Tibial artery (tissue), 4 donors: ENCODE results near the gene SQSTM1.

Experiments
- DNase-seq, 2 donors: peaks; one replicate each; pipeline ENCODE4 v3.0.0-alpha.2; 2019
- H3K27ac ChIP-seq, 2 donors: fragments of 200-600 bp; sonication (generic) in 1 of 2; 1 replicate in 1 of 2; 2 replicates in 1 of 2; pipeline ENCODE4 v1.5.1; 2018 to 2019; ENCODE audit warnings: mild to moderate bottlenecking in 1 of 2
- H3K27me3 ChIP-seq, 2 donors: fragments of 200-600 bp; sonication (generic) in 1 of 2; one replicate each; pipeline versions ENCODE4 v1.5.1 to v1.6.0; 2016 to 2019
- H3K36me3 ChIP-seq, 3 donors: fragments of 200-600 bp; sonication (generic) in 2 of 3; one replicate each; pipeline ENCODE4 v1.5.1; 2016 to 2019; ENCODE audit warnings: mild to moderate bottlenecking in 2 of 3
- H3K4me1 ChIP-seq, 4 donors: fragments of 200-600 bp; sonication (generic) in 2 of 4; 1 replicate in 3 of 4; 2 replicates in 1 of 4; pipeline ENCODE4 v1.5.1; 2016 to 2019
- H3K4me3 ChIP-seq, 2 donors: fragments of 200-600 bp; sonication (generic) in 1 of 2; 1 replicate in 1 of 2; 2 replicates in 1 of 2; pipeline ENCODE4 v1.5.1; 2018 to 2019; ENCODE audit warnings: mild to moderate bottlenecking in 2 of 2
- H3K9me3 ChIP-seq, 3 donors: fragments of 200-600 bp; sonication (generic) in 1 of 3; one replicate each; pipeline ENCODE4 v1.5.1; 2016 to 2019
- intact Hi-C: fragments of 100-400 bp; cut with DNase I; formaldehyde crosslinking; loops from one replicate; pipeline ENCODE4 v1.15.0; 2023; ENCODE audit warnings: low total_unique reads
- TF ChIP-seq, protein P1 (sequence below), 2 experiments: fragments of 200-600 bp in 1 of 2; fragments of 450-650 bp in 1 of 2; IDR thresholded peaks; one replicate each; pipeline ENCODE4 v1.5.1; 2017 to 2019; ENCODE audit warnings: antibody characterized with exemption in 2 of 2, mild to moderate bottlenecking in 1 of 2, moderate library complexity in 1 of 2

Gene SQSTM1

DNA sequence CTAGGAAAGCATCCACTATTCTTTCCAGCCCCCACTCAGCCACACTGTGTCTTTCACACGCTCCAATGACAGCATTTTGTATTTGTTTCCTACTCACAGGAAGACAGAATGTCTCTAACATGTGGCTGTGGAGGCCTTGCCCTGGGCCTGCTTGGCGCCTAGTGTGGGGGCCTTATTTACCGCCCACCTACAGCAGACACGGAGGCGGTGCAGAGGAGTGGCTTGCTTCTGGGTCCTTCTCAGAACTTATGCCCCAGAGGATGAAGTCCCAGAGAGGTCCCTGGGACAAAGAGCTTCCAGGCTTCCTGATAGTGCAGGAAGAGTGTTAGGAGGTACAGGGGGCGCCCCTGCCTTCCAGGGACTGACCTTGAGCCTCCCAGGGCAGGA lies 46.4 kb downstream of the SQSTM1 start:
- Histone ChIP-seq H3K4me3 (no peak overlapping the region), H3K9me3 (no peaks in the 10 kb centered on the region), H3K36me3 (peaks cover 41 to 98% (median 84%) of the 10 kb centered on the region in 3 donors), H3K27me3 (no peaks in the 10 kb centered on the region), H3K4me1 (no peaks in the 10 kb centered on the region), H3K27ac (no peak overlapping the region)
- TF ChIP-seq, protein P1, sequence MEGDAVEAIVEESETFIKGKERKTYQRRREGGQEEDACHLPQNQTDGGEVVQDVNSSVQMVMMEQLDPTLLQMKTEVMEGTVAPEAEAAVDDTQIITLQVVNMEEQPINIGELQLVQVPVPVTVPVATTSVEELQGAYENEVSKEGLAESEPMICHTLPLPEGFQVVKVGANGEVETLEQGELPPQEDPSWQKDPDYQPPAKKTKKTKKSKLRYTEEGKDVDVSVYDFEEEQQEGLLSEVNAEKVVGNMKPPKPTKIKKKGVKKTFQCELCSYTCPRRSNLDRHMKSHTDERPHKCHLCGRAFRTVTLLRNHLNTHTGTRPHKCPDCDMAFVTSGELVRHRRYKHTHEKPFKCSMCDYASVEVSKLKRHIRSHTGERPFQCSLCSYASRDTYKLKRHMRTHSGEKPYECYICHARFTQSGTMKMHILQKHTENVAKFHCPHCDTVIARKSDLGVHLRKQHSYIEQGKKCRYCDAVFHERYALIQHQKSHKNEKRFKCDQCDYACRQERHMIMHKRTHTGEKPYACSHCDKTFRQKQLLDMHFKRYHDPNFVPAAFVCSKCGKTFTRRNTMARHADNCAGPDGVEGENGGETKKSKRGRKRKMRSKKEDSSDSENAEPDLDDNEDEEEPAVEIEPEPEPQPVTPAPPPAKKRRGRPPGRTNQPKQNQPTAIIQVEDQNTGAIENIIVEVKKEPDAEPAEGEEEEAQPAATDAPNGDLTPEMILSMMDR (IDR thresholded peaks at IDR 0.05), result no peak
- no peak for DNase-seq
- intact Hi-C loops, result no loop called here

DNA sequence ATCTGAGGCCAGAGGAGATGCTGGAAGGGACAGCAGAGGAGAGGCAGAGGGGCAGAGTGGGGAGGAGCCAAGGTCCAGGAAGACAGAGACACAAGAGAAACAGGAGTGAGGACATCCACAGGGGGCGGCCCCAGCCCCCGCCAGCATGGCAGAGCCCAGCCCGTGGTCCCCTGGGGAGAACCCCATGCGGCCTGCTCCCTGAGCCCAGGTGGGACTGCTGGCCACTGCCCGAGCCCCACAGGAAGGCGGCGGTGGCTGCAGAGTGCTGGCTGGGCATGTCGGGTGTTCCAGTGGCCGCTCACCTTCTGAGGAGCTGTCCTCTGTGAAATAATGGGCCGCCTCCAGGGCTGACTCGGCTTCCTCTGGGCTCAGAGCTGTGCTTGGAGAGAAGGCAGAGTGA lies 46.8 kb downstream of the SQSTM1 start:
- intact Hi-C loops, result no loop called here
- TF ChIP-seq, protein P1 (IDR thresholded peaks at IDR 0.05), result no peak
- DNase-seq, result no peak
- no peaks in the 10 kb centered on the region for H3K9me3 ChIP-seq
- H3K27ac ChIP-seq, result no peak overlapping the region
- H3K4me1 ChIP-seq, result no peaks in the 10 kb centered on the region
- H3K36me3 ChIP-seq, result peaks cover 42 to 98% (median 84%) of the 10 kb centered on the region in 3 donors
- no peaks in the 10 kb centered on the region for H3K27me3 ChIP-seq
- no peak overlapping the region for H3K4me3 ChIP-seq

DNA sequence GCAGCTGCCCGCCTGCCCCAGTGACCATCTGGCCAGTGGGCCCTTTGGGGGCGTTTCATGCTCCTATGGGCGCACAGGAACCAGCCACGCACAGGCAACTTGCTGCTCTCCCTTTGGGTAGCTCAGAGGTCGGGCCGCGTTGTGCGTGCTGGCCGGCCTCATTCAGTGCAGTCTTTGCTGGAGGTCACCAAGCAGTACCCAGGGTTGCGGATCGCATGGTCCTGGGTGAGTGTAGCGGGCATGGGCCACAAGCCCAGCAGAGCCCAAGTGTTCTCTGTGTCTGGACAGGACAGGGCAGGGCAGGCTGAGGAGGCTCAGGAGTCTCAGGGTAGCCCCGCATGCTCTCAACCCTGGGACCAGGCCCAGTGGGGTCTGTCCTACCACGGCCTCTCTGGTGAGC lies 47.8 kb downstream of the SQSTM1 start:
- Histone ChIP-seq H3K9me3 (no peaks in the 10 kb centered on the region), H3K4me1 (no peaks in the 10 kb centered on the region), H3K27me3 (no peaks in the 10 kb centered on the region), H3K4me3 (no peak overlapping the region), H3K27ac (no peak overlapping the region), H3K36me3 (peaks cover 42 to 98% (median 84%) of the 10 kb centered on the region in 3 donors)
- no peak for DNase-seq
- intact Hi-C loops, result no loop called here
- TF ChIP-seq, protein P1 (IDR thresholded peaks at IDR 0.05), result no peak

DNA sequence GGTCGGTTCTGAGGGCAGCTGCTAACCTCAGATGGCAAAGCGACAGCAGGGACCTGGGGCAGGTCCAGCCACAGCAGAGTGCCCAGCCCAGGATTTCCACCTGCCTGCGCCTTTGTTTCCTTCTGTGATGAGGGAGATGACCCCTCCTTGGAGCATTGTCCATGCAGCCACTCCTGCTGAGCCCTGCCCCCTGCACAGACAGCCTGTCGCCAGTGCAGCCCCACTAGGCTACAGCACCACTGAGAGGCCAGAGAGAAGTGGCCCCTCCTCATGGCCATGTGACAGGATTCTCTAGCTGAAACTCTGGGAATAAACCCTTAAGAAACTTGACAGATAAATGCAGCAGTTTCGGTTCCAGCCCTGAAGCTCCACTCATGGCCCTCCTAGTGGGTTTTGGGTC lies 48.4 kb downstream of the SQSTM1 start:
- TF ChIP-seq, protein P1 (IDR thresholded peaks at IDR 0.05), result no peak
- intact Hi-C loops, result no loop called here
- DNase-seq, result no peak

DNA sequence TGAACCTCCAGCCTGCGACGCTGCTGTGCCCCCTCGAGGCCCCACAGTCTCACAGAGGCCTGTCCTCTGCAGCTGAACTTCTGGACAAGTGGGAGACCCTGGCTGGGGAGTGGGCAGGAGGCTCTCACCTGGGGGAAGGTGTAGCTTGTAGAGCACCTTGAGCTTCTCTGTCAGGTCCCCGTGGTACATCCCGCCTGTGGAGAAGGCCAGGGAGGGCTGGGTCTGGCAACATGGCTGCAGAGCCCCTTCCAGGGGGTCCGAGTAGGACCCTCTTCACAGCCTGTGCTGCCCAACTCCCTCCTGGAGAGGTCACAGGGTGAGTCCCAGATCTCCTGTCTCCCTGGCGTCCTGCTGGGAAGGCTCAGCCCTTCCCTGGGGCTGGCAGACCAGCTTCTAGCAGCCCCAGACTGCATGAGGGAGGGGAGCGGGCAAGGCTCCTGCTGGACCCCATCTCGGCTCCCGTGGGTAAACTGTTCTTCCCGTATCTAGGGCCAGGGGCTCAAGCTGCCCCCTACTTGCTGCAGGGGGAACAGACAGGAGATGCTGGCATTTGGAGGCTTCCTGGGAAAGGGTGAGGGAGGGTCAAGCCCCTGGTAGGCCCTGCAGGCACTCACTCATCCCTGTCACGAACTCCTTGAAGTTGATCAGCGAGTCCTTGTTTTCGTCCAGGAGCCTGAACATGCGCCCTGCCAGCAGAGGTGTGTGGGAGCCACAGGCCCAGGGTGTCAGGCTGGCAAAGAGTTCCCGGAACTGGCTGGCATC lies 49.1 kb downstream of the SQSTM1 start:
- TF ChIP-seq, protein P1 (IDR thresholded peaks at IDR 0.05), result no peak
- H3K27me3 ChIP-seq, result no peaks in the 10 kb centered on the region
- H3K9me3 ChIP-seq, result no peaks in the 10 kb centered on the region
- H3K4me1 ChIP-seq, result no peaks in the 10 kb centered on the region
- no peak overlapping the region for H3K27ac ChIP-seq
- DNase-seq, result no peak
- intact Hi-C loops, result no loop called here
- H3K4me3 ChIP-seq, result no peak overlapping the region
- H3K36me3 ChIP-seq, result peaks cover 42 to 98% (median 84%) of the 10 kb centered on the region in 3 donors

More for the DNA sequence above, 48.4 kb downstream of the SQSTM1 start:
- no peak overlapping the region for H3K4me3 ChIP-seq
- H3K27ac ChIP-seq, result no peak overlapping the region
- no peaks in the 10 kb centered on the region for H3K9me3 ChIP-seq
- no peaks in the 10 kb centered on the region for H3K4me1 ChIP-seq
- H3K36me3 ChIP-seq, result peaks cover 42 to 98% (median 84%) of the 10 kb centered on the region in 3 donors
- no peaks in the 10 kb centered on the region for H3K27me3 ChIP-seq
